GM12874 (cell line): Measurements from ENCODE around the gene IYD.

Experiments
- TF ChIP-seq, protein P1 (sequence below): IDR thresholded peaks from 2 replicates; pipeline ENCODE4 v1.5.1; 2011; ENCODE audit warnings: low read depth, mild to moderate bottlenecking, control low read depth, low read length, moderate library complexity; ENCODE audit not compliant: insufficient read depth

Gene IYD

DNA sequence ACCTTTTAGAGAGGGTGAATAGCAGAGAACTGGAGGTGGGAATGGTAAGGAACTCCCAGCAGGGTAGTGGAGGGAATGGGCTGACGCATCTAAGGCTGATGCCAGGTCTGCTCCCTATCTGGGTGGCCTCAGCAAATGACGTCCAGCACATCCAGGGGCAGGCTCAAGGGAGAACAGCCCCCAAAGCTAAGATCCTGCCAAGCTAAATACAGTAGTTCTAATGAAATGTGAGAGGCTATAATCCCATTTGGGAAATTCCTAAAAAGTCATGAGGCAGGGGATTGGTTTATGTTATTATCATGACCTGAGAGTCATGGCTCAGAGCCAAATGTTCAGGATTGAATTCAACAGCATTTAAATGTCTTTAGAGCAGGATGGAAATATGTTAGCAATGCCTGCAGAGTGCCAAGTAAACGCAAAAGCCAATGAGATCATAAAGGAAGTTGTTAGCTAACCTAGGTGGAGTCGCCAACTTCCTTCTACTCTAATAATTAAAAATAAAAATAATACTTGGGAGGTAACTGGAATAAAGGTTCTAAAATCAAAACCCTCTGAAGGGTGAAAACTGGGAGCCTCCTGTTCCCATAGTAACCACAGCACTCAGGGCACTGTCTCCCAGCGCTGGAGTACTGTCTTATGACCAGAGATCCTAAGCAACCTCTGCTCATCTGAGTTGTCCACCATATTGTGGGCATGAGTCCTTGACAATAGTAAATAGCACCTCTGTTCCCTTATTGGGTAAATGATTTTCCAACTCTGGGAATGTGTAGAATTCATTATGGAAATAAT lies 34.8 kb downstream of the IYD start:
- TF ChIP-seq, protein P1, sequence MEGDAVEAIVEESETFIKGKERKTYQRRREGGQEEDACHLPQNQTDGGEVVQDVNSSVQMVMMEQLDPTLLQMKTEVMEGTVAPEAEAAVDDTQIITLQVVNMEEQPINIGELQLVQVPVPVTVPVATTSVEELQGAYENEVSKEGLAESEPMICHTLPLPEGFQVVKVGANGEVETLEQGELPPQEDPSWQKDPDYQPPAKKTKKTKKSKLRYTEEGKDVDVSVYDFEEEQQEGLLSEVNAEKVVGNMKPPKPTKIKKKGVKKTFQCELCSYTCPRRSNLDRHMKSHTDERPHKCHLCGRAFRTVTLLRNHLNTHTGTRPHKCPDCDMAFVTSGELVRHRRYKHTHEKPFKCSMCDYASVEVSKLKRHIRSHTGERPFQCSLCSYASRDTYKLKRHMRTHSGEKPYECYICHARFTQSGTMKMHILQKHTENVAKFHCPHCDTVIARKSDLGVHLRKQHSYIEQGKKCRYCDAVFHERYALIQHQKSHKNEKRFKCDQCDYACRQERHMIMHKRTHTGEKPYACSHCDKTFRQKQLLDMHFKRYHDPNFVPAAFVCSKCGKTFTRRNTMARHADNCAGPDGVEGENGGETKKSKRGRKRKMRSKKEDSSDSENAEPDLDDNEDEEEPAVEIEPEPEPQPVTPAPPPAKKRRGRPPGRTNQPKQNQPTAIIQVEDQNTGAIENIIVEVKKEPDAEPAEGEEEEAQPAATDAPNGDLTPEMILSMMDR, result no peak

DNA sequence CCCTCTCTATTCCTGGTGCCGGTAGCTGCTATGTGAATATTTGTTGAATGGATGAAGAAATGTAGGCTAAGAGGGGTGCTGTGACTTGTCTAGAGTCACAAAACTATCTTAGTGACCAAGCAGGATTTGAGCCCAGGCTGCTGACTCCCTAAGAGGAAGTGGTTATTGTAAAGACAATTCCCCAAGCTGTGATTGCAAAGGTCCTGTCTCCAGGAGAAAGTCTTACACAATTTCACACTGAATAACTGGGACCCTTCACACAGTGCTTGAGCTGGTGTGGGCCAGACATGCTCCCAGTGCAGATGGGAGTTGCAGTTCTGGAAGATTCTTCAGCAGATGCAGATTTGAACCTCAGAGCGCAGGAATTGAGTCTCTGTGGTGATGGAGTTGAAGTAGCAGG lies 38.1 kb downstream of the IYD start:
- TF ChIP-seq, protein P1, result no peak

DNA sequence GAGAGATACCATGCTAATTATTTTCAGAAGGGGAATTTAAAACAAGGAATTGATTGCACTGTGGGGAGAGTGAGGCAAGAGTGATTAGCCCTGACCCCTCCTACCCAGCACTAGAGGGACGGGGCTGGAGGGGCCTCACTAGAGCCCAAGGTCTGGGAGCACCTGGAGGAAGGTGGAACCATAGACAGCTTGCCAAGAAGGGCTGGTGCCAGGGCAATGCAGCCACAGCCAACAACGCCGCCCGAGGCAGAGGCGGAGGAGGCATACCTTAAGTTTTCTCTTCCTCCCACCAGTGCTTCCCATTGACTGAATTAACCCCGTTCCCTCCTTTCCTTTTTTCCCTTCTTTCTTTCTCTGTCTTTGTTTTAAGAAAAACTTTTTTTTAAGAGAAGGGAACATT lies 40.0 kb downstream of the IYD start:
- TF ChIP-seq, protein P1, result no peak

DNA sequence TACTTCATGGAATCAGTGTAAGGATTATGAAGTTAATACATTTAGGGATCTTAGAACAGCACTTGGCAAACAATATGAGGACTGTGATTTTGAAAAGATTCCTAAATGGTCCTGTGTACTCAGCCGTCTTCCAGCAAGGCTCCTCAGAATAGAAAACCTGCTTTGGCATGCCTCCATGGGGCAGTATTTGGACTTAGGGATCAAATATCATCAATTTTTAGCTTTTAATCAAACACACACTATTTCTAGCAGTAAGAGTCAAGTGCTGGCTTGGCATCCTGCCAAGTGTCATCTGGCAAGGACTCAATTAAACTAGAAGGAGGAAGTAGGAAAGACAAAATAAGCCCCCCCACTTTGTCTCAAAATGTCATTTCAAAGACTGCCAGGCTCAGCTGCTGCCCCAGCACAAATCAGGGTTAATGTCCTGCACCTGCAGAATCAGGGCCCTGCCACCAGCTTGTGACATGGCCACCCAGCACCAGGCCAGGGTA lies 40.8 kb downstream of the IYD start:
- TF ChIP-seq, protein P1, result no peak

DNA sequence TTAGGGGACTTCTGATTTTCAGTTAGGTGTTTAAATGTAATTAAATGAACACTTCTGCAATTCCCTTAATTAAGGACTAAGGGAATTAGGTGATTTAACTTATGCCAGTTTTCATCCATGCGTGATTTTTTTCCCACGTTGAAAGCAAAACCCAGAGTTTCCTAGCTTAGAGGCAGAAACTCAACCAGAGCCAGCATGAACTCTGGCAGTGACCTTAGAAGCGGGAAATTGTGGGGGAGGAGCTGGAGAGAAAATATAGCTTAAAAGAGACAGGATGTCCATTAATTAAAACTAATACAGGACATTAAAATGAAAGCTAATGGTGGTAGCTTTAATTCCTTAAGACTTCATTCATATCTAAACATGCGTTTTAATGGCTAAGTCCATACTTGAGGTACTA lies 41.6 kb downstream of the IYD start:
- TF ChIP-seq, protein P1, result no peak

DNA sequence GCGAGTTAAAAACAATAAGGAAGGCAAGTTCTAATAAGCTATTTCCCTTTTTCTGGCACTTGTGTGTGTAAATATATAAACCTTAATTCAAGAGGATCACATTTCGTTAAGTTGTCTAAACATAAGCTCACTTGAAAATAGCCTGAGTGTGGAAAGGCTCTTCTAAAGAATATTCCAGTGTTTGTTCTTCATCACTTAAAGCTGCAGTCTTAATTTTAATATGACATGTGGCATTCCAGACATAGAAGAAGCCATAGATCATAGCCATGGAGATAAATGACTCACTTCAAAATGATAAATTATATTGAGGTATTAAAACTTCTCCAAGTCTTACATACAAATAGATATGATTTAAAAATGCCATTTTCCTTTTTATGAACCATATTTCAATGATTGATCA lies 42.1 kb downstream of the IYD start:
- TF ChIP-seq, protein P1, result no peak

DNA sequence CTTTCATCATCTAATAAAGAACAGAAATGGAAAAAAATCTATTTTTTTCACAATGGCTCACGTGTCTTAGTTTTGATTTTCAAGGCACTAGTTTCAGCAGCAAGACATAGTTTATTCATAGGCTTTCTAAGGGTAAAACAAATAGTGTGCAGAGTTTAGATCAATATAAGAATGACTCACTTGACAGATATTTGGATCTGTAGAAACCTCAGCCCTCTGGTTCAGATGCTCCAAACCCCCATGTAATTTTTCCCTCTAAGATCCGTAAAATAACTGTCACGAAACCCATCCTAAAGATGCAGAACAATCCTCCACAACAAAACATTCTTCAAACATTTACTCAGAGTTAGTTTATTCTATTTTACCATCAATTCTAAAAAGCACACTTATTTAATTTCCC lies 43.4 kb downstream of the IYD start:
- TF ChIP-seq, protein P1, result no peak

DNA sequence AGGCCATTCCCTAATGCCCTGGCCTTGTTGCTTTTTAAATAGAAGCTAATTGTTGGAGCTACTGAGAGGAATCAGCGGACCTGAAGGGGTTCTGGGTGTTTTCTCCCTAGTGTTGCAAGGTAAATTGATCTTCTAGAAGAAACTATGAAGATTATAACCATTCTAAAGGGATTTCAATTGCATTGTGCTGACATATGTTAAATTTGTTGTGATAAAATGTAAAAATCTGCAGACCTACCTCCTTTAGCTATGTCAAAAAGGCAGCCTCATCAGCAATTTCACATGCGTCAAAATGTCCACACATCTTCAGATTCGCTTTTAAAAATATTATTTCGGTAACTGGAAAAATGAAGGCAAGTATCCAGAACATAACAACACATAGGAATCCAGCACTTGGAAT lies 44.4 kb downstream of the IYD start:
- TF ChIP-seq, protein P1, result no peak
